ENCODE results near the gene CFAP97D1. TPM values are rescaled to one million over a fixed set of nuclear protein-coding genes. Genes with fewer than 3 reads are reported as not detected.

The CFAP97D1 gene
- total RNA-seq, 4 donors from 2014 or later: 0.42 TPM; not detected in 3

- H3K4me1 ChIP-seq: no peaks in the 10 kb centered on the region
- no peaks in the 10 kb centered on the region for H3K36me3 ChIP-seq
- H3K9me3 ChIP-seq: no peaks in the 10 kb centered on the region
- no peak overlapping the region for H3K4me3 ChIP-seq
- H3K27ac ChIP-seq: no peak overlapping the region
- H3K27me3 ChIP-seq: peaks cover 0 to under 1% of the 10 kb centered on the region in 2 donors
- no peak for TF ChIP-seq CTCF (IDR thresholded peaks at IDR 0.05)
- no peak for DNase-seq (ENCODE audit: low spot score in 2 of 2)
- WGBS, 2 donors: 83 to 88% methylated on average over 2 of the region's 2 CpGs
These were observed 42.5 kb upstream of the CFAP97D1 start for GRCh38 chr17:43737722-43738121.

GRCh38 chr17:43740541-43740940, 39.7 kb upstream of the CFAP97D1 start:
- TF ChIP-seq EP300 (IDR thresholded peaks at IDR 0.05): no peak
- TF ChIP-seq POLR2A (IDR thresholded peaks at IDR 0.05): no peak
- TF ChIP-seq CTCF (IDR thresholded peaks at IDR 0.05): no peak
- Histone ChIP-seq H3K9me3 (no peaks in the 10 kb centered on the region), H3K27ac (no peak overlapping the region), H3K4me1 (peaks cover 0 to 6% (median 0%) of the 10 kb centered on the region in 4 donors), H3K27me3 (peaks cover 0 to 21% of the 10 kb centered on the region in 2 donors), H3K36me3 (no peaks in the 10 kb centered on the region), H3K4me3 (no peak overlapping the region)
- WGBS, 2 donors: 83 to 88% methylated on average over 4 of the region's 4 CpGs
- no peak for DNase-seq (ENCODE audit: low spot score in 2 of 2)

- 86 to 91% methylated on average over 5 of the region's 5 CpGs for WGBS, 2 donors
- no peaks in the 10 kb centered on the region for H3K9me3 ChIP-seq
- H3K27ac ChIP-seq: no peak overlapping the region
- TF ChIP-seq POLR2A (IDR thresholded peaks at IDR 0.05): no peak
- no peak for TF ChIP-seq EP300 (IDR thresholded peaks at IDR 0.05)
- no peak for TF ChIP-seq CTCF (IDR thresholded peaks at IDR 0.05)
- H3K36me3 ChIP-seq: no peaks in the 10 kb centered on the region
- peaks cover 0 to 32% of the 10 kb centered on the region in 2 donors for H3K27me3 ChIP-seq
- H3K4me3 ChIP-seq: no peak overlapping the region
- peaks cover 0 to 14% (median 0%) of the 10 kb centered on the region in 4 donors for H3K4me1 ChIP-seq
- no peak for DNase-seq (ENCODE audit: low spot score in 2 of 2)
These were observed 38.6 kb upstream of the CFAP97D1 start for GRCh38 chr17:43741636-43742035.

GRCh38 chr17:43745541-43745940, 34.7 kb upstream of the CFAP97D1 start:
- Histone ChIP-seq H3K9me3 (no peaks in the 10 kb centered on the region), H3K36me3 (no peaks in the 10 kb centered on the region), H3K4me1 (peaks cover 0 to 14% (median 0%) of the 10 kb centered on the region in 4 donors), H3K27me3 (peaks cover 0 to 35% of the 10 kb centered on the region in 2 donors), H3K27ac (no peak overlapping the region), H3K4me3 (no peak overlapping the region)
- TF ChIP-seq POLR2A (IDR thresholded peaks at IDR 0.05): no peak
- no peak for TF ChIP-seq CTCF (IDR thresholded peaks at IDR 0.05)
- TF ChIP-seq EP300 (IDR thresholded peaks at IDR 0.05): no peak
- no peak for DNase-seq (ENCODE audit: low spot score in 2 of 2)
- 8 to 12% methylated on average over 6 of the region's 6 CpGs for WGBS, 2 donors

GRCh38 chr17:43750153-43750552, 30.1 kb upstream of the CFAP97D1 start:
- TF ChIP-seq CTCF (IDR thresholded peaks at IDR 0.05) (no peak), POLR2A (IDR thresholded peaks at IDR 0.05) (no peak), EP300 (IDR thresholded peaks at IDR 0.05) (no peak)
- 71 to 76% methylated on average over 5 of the region's 5 CpGs for WGBS, 2 donors
- Histone ChIP-seq H3K4me3 (no peak overlapping the region), H3K27ac (no peak overlapping the region), H3K4me1 (peaks cover 0 to 16% (median 2%) of the 10 kb centered on the region in 4 donors), H3K9me3 (no peaks in the 10 kb centered on the region), H3K27me3 (peaks cover 0 to 35% of the 10 kb centered on the region in 2 donors), H3K36me3 (no peaks in the 10 kb centered on the region)
- no peak for DNase-seq (ENCODE audit: low spot score in 2 of 2)
